Thoracic aorta (tissue), 2 donors: Measurements from ENCODE around the gene OTULIN. TPM values are rescaled to one million over a fixed set of nuclear protein-coding genes. Genes with fewer than 3 reads are reported as not detected.

Experiments used
- ATAC-seq: fragments of 150-250 bp; one replicate; pipeline ENCODE4 v1.8.0; 2017; ENCODE audit warnings: low read depth; ENCODE audit not compliant: insufficient number of reproducible peaks, low FRiP score
- DNase-seq: peaks from one replicate; pipeline ENCODE4 v3.0.0-alpha.2; 2020; ENCODE audit warnings: low spot score
- H3K27ac ChIP-seq, 2 donors: fragments of 200-600 bp; sonication (generic); 1 replicate in 1 of 2; 2 replicates in 1 of 2; pipeline ENCODE4 v1.5.1; 2016; ENCODE audit warnings: mild to moderate bottlenecking in 2 of 2, moderate library complexity in 2 of 2
- H3K27me3 ChIP-seq: fragments of 200-600 bp; sonication (generic); replicated peaks from 2 replicates; pipeline ENCODE4 v1.6.0; 2016; ENCODE audit warnings: mild to moderate bottlenecking; ENCODE audit not compliant: insufficient read depth
- H3K36me3 ChIP-seq: fragments of 200-600 bp; sonication (generic); one replicate; pipeline ENCODE4 v1.5.1; 2016
- H3K4me1 ChIP-seq, 2 donors: fragments of 200-600 bp; sonication (generic); 1 replicate in 1 of 2; 2 replicates in 1 of 2; pipeline versions ENCODE4 v1.5.1 to v1.6.0; 2016; ENCODE audit warnings: low read depth in 2 of 2, mild to moderate bottlenecking in 1 of 2; ENCODE audit not compliant: control insufficient read depth in 1 of 2
- H3K4me3 ChIP-seq: fragments of 200-600 bp; sonication (generic); 2 replicates; pipeline ENCODE4 v1.5.1; 2016; ENCODE audit warnings: mild to moderate bottlenecking
- H3K9me3 ChIP-seq: fragments of 200-600 bp; sonication (generic); 2 replicates; pipeline ENCODE4 v1.5.1; 2016
- total RNA-seq, 2 donors: library from RNA; depleted of rRNA; stranded (reverse); fragments of >200 nt; gene quantifications; one replicate each; pipeline versions ENCODE4 v1.1.0 to v1.2.3, GENCODE V29; 2016
- TF ChIP-seq, protein P1 (sequence below): fragments of 200-600 bp; sonication (generic); IDR thresholded peaks from one replicate; pipeline ENCODE4 v1.5.1; 2019; ENCODE audit warnings: antibody characterized with exemption

OTULIN gene
- total RNA-seq, 2 donors from 2014 or later: 52.5 to 52.9 TPM

DNA sequence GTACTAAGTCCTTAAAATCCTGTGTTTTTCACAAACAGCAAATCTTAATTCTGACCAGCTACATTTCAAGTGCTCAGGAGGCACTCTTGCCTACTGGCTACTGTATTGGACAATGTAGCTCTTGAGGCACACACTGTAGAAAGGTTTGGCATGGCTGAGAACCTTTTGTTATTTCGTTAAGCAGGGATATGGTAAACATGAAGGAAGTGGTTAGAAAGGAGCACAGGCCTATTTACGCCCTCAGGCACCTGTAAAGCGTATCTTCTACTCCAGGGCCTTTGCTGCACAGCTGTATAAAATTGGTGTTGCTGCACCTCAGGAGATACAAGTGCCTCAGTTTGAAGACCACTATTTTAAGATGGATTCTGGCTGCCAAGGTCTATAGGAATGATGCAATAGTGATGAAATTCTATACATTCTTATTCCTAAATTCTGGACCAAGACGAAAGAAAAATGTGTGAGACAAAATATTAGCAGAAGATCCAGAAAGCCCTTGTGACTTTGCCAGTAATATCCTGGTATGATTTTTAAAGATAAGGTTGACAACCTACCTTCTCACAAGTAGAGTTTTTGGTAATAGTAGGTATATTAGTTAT is 9.3 kb upstream of the OTULIN start:
- no peaks in the 10 kb centered on the region for H3K4me1 ChIP-seq
- no peak overlapping the region for H3K27ac ChIP-seq
- H3K9me3 ChIP-seq: no peaks in the 10 kb centered on the region
- H3K4me3 ChIP-seq: no peak overlapping the region
- TF ChIP-seq, protein P1, sequence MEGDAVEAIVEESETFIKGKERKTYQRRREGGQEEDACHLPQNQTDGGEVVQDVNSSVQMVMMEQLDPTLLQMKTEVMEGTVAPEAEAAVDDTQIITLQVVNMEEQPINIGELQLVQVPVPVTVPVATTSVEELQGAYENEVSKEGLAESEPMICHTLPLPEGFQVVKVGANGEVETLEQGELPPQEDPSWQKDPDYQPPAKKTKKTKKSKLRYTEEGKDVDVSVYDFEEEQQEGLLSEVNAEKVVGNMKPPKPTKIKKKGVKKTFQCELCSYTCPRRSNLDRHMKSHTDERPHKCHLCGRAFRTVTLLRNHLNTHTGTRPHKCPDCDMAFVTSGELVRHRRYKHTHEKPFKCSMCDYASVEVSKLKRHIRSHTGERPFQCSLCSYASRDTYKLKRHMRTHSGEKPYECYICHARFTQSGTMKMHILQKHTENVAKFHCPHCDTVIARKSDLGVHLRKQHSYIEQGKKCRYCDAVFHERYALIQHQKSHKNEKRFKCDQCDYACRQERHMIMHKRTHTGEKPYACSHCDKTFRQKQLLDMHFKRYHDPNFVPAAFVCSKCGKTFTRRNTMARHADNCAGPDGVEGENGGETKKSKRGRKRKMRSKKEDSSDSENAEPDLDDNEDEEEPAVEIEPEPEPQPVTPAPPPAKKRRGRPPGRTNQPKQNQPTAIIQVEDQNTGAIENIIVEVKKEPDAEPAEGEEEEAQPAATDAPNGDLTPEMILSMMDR: no peak
- ATAC-seq: no peak
- H3K36me3 ChIP-seq: no peaks in the 10 kb centered on the region
- no peak for DNase-seq
- H3K27me3 ChIP-seq: no peaks in the 10 kb centered on the region

DNA sequence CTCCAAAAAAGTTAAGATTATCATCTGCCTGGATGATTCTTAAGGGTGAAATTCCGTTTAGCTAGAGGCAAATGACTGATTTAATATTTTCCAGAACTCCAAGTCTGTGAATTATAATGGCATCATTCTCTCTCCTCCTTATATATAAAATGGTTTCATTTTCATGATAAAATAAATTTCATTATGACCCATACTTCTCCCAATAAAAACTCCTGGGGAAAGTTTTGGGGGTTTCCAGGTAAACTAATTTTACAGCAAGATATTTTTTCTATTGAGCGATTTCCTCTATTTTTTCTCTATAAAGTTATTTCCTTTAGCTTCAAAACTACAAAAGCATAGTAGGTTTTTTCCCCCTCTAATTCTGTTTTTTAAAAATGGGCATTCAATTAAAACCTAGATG is 7.6 kb upstream of the OTULIN start:
- Histone ChIP-seq H3K36me3 (no peaks in the 10 kb centered on the region), H3K4me3 (no peak overlapping the region), H3K4me1 (no peaks in the 10 kb centered on the region), H3K27me3 (no peaks in the 10 kb centered on the region), H3K9me3 (no peaks in the 10 kb centered on the region), H3K27ac (no peak overlapping the region)
- DNase-seq (no peak), ATAC-seq (no peak)
- TF ChIP-seq, protein P1: no peak

DNA sequence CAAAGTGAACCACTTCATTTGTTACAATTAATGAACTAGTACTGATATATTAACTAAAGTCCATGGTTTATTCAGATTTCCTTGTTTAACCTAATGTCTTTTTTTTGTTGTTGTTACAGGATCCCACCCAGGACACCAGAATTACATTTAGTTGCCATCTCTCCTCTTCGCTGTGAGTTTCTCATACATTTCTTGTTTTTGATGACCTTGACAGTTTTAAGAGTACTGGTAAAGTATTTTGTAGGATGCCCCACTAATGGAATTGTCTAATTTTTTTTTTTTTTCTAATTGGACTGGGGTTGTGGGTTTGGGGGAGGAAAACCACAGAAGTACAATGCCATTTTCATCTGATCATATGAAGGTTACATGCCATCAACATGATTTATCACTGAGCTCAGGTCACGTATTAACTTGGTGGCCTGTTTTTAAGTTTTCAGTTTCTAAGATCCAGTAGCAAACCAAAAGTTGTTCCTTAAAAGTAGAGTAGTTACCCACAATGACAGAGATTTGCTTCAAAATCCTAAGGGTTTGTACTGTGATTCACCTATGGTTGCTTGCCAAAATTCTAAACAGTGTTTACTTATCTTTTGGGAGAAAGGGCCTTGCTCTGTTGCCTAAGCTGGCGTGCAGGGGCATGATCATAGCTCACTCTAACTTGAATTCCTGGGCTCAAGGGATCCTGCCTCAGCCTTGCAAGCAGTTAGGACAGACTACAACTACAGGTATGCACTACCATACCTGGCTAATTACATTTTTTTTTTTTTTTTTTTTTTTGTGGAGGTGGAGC is 4.5 kb upstream of the OTULIN start:
- no peak for DNase-seq
- no peaks in the 10 kb centered on the region for H3K9me3 ChIP-seq
- no peaks in the 10 kb centered on the region for H3K27me3 ChIP-seq
- TF ChIP-seq, protein P1: no peak
- H3K27ac ChIP-seq: no peak overlapping the region
- H3K4me1 ChIP-seq: peaks cover 5 to 13% of the 10 kb centered on the region in 2 donors
- ATAC-seq: no peak
- no peaks in the 10 kb centered on the region for H3K36me3 ChIP-seq
- H3K4me3 ChIP-seq: no peak overlapping the region

DNA sequence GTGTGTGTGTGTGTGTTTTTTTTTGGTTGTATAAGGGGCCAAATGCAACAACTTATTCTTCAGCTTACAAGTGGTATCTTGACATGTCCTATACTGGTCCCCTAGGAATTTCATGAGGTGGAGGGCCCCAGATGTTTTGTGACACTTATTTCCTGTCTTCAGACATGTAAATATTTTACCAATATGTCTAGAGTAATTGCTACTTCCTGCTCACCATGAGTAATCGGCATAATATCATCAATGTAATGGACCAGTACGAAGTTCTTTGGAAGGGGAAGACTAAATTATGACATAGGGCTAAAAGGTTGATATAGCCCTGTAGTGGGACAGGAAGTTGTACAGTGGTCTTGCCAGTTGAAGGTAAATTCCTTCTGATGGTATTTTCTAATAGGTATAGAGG is 3.7 kb upstream of the OTULIN start:
- no peaks in the 10 kb centered on the region for H3K36me3 ChIP-seq
- no peak for ATAC-seq
- H3K4me1 ChIP-seq: peaks cover 7 to 18% of the 10 kb centered on the region in 2 donors
- DNase-seq: no peak
- no peaks in the 10 kb centered on the region for H3K9me3 ChIP-seq
- TF ChIP-seq, protein P1: no peak
- H3K27ac ChIP-seq: no peak overlapping the region
- no peaks in the 10 kb centered on the region for H3K27me3 ChIP-seq
- no peak overlapping the region for H3K4me3 ChIP-seq

DNA sequence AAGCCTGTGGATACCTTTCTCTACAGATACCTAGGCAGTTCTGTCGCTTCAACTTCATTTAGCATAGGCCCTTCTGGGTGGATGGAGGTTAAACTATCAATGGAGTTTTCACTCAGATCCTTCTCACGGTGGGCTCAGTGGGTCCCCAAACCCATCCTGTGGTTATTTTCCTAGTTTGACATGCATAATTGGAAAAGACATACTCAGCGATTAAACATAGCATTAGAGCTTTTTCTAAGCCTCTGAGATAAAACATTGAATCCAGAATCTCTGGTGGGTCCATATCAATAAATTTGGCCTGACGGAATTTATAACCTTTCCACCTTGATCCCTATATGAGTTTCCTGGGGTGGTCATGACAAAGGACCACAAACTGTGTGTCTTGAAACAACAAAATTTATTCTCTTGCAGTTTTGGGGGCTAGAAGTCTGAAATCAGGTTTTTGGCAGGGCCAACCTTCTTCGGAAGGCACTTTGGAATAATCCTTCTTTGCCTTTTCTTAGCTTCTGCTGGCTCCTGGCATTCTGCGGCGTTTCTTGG is 1.7 kb upstream of the OTULIN start:
- Histone ChIP-seq H3K9me3 (no peaks in the 10 kb centered on the region), H3K36me3 (no peaks in the 10 kb centered on the region), H3K4me1 (peaks cover 19 to 38% of the 10 kb centered on the region in 2 donors), H3K4me3 (no peak overlapping the region), H3K27ac (peak overlapping the region in 1 of 2 donors; percentile 90), H3K27me3 (no peaks in the 10 kb centered on the region)
- DNase-seq (no peak), ATAC-seq (no peak)
- TF ChIP-seq, protein P1: no peak
